ENCODE measurements around the gene CACNA1D.

DNA sequence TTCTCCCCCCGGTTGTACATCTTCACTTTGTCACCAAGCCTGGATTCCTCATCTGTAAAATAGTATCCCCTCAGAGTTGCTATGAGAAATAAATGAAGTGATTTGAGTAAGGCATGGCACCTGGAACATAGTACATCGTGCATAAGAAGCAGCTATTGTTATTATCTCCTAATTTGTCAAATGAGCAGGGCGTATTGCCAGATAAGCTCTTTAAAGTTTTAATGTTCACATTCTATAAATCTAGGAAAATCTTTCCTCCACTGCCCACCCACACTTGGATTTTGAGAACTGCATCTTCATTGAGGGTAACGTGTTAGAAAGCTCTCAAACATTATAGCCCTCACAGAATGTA is 32.3 kb downstream of the CACNA1D start:
- TF ChIP-seq, protein P1, sequence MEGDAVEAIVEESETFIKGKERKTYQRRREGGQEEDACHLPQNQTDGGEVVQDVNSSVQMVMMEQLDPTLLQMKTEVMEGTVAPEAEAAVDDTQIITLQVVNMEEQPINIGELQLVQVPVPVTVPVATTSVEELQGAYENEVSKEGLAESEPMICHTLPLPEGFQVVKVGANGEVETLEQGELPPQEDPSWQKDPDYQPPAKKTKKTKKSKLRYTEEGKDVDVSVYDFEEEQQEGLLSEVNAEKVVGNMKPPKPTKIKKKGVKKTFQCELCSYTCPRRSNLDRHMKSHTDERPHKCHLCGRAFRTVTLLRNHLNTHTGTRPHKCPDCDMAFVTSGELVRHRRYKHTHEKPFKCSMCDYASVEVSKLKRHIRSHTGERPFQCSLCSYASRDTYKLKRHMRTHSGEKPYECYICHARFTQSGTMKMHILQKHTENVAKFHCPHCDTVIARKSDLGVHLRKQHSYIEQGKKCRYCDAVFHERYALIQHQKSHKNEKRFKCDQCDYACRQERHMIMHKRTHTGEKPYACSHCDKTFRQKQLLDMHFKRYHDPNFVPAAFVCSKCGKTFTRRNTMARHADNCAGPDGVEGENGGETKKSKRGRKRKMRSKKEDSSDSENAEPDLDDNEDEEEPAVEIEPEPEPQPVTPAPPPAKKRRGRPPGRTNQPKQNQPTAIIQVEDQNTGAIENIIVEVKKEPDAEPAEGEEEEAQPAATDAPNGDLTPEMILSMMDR (IDR thresholded peaks at IDR 0.05) = no peak
- no peak for TF ChIP-seq POLR2A (IDR thresholded peaks at IDR 0.05)

Data from body of pancreas (tissue), 4 donors.